ENCODE results near the gene CDKAL1. TPM values are rescaled to one million over a fixed set of nuclear protein-coding genes. Genes with fewer than 3 reads are reported as not detected.

CDKAL1 gene
- total and polyA plus RNA-seq, 10 of the 15 experiments (the other 5 are each of a cell fraction or from before 2014, with no cell fraction given), result 10.7 to 26.9 (median 17.3) TPM

- TF ChIP-seq, protein P1, sequence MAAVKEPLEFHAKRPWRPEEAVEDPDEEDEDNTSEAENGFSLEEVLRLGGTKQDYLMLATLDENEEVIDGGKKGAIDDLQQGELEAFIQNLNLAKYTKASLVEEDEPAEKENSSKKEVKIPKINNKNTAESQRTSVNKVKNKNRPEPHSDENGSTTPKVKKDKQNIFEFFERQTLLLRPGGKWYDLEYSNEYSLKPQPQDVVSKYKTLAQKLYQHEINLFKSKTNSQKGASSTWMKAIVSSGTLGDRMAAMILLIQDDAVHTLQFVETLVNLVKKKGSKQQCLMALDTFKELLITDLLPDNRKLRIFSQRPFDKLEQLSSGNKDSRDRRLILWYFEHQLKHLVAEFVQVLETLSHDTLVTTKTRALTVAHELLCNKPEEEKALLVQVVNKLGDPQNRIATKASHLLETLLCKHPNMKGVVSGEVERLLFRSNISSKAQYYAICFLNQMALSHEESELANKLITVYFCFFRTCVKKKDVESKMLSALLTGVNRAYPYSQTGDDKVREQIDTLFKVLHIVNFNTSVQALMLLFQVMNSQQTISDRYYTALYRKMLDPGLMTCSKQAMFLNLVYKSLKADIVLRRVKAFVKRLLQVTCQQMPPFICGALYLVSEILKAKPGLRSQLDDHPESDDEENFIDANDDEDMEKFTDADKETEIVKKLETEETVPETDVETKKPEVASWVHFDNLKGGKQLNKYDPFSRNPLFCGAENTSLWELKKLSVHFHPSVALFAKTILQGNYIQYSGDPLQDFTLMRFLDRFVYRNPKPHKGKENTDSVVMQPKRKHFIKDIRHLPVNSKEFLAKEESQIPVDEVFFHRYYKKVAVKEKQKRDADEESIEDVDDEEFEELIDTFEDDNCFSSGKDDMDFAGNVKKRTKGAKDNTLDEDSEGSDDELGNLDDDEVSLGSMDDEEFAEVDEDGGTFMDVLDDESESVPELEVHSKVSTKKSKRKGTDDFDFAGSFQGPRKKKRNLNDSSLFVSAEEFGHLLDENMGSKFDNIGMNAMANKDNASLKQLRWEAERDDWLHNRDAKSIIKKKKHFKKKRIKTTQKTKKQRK (IDR thresholded peaks at IDR 0.05; ENCODE audit: low read depth, low read length), result no peak
- no peak for TF ChIP-seq POLR2A (IDR thresholded peaks at IDR 0.05; ENCODE audit: low read depth, low read length)
- TF ChIP-seq IRF3 (IDR thresholded peaks at IDR 0.05), result no peak
- no peak for TF ChIP-seq HDGF (IDR thresholded peaks at IDR 0.05)
- no peak; the same call in 1 of the 2 replicates for TF ChIP-seq BACH1 (IDR thresholded peaks at IDR 0.05; ENCODE audit: borderline replicate concordance)
- TF ChIP-seq CHD4 (IDR thresholded peaks at IDR 0.05), result no peak
- no peak for TF ChIP-seq MEF2A (IDR thresholded peaks at IDR 0.05; ENCODE audit: insufficient read depth, low read depth, low read length)
- peak; percentile 48; the same call in 1 of the 2 replicates for TF ChIP-seq JUND (IDR thresholded peaks at IDR 0.05; ENCODE audit: low read depth, low read length)
- no peak for TF ChIP-seq RCOR1 (conservative IDR thresholded peaks at IDR 0.05; ENCODE audit: low read depth, low read length)
- TF ChIP-seq IKZF1 (conservative IDR thresholded peaks at IDR 0.05), result peak; percentile 58
- TF ChIP-seq CHD1 (IDR thresholded peaks at IDR 0.05; ENCODE audit: low read depth, low read length), result no peak
- no peak for TF ChIP-seq ZNF24 (IDR thresholded peaks at IDR 0.05)
- TF ChIP-seq MEF2B (IDR thresholded peaks at IDR 0.05; ENCODE audit: partially characterized antibody, poor library complexity, severe bottlenecking), result peak; percentile 83
- TF ChIP-seq E4F1 (IDR thresholded peaks at IDR 0.05; ENCODE audit: borderline replicate concordance, partially characterized antibody), result no peak
- TF ChIP-seq, protein P2, sequence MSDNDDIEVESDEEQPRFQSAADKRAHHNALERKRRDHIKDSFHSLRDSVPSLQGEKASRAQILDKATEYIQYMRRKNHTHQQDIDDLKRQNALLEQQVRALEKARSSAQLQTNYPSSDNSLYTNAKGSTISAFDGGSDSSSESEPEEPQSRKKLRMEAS (IDR thresholded peaks at IDR 0.05; ENCODE audit: low read depth, low read length), result no peak
- peak; percentile 94 for TF ChIP-seq MTA2 (IDR thresholded peaks at IDR 0.05; ENCODE audit: low read depth)
- 0 out of 2 replicates have a peak, but pooled peaks have one; percentile 15 for TF ChIP-seq CREM (IDR thresholded peaks at IDR 0.05; ENCODE audit: low read depth)
- TF ChIP-seq TCF3 (IDR thresholded peaks at IDR 0.05; ENCODE audit: borderline replicate concordance, insufficient read depth, low read depth, low read length), result no peak
- 0 out of 2 replicates have a peak, but pooled peaks have one; percentile 57 for TF ChIP-seq ESRRA (IDR thresholded peaks at IDR 0.05; ENCODE audit: low read length)
- TF ChIP-seq BMI1 (IDR thresholded peaks at IDR 0.05; ENCODE audit: borderline replicate concordance), result peak; percentile 66; the same call in 1 of the 2 replicates
- TF ChIP-seq PAX8 (IDR thresholded peaks at IDR 0.05), result no peak
- TF ChIP-seq, protein P3, sequence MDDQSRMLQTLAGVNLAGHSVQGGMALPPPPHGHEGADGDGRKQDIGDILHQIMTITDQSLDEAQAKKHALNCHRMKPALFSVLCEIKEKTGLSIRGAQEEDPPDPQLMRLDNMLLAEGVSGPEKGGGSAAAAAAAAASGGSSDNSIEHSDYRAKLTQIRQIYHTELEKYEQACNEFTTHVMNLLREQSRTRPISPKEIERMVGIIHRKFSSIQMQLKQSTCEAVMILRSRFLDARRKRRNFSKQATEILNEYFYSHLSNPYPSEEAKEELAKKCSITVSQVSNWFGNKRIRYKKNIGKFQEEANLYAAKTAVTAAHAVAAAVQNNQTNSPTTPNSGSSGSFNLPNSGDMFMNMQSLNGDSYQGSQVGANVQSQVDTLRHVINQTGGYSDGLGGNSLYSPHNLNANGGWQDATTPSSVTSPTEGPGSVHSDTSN (IDR thresholded peaks at IDR 0.05; ENCODE audit: insufficient replicate concordance, low read depth, low read length), result no peak
- TF ChIP-seq, protein P4, sequence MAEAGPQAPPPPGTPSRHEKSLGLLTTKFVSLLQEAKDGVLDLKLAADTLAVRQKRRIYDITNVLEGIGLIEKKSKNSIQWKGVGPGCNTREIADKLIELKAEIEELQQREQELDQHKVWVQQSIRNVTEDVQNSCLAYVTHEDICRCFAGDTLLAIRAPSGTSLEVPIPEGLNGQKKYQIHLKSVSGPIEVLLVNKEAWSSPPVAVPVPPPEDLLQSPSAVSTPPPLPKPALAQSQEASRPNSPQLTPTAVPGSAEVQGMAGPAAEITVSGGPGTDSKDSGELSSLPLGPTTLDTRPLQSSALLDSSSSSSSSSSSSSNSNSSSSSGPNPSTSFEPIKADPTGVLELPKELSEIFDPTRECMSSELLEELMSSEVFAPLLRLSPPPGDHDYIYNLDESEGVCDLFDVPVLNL (IDR thresholded peaks at IDR 0.05; ENCODE audit: low read depth, low read length), result no peak
Measured at GRCh38 chr6:20837189-20837588, 302.9 kb downstream of the CDKAL1 start (continued).
